HepG2 (cell line): ENCODE measurements around the gene WNT2B. TPM values are rescaled to one million over a fixed set of nuclear protein-coding genes. Genes with fewer than 3 reads are reported as not detected.

Source experiments
- ARHGAP35 ChIP-seq: sonication (generic); formaldehyde crosslinking; IDR thresholded peaks from 2 replicates; pipeline ENCODE4 v1.9.0; 2022; ENCODE audit warnings: mild to moderate bottlenecking, inconsistent platforms, moderate library complexity, missing genetic modification reagents, borderline replicate concordance
- BCL6 ChIP-seq: IDR thresholded peaks from 2 replicates; pipeline ENCODE4 v1.6.1; 2016; ENCODE audit warnings: missing genetic modification reagents, missing compliant biosample characterization
- IKZF4 ChIP-seq: sonication (generic); formaldehyde crosslinking; IDR thresholded peaks from 2 replicates; pipeline ENCODE4 v1.5.1; 2020; ENCODE audit warnings: borderline replicate concordance, mild to moderate bottlenecking, low read depth, missing genetic modification reagents; ENCODE audit errors: not compliant biosample characterization
- NKX3-1 ChIP-seq: sonication (generic); formaldehyde crosslinking; IDR thresholded peaks from 2 replicates; pipeline ENCODE4 v1.5.0; 2020; ENCODE audit warnings: missing genetic modification reagents
- PAWR ChIP-seq: sonication (generic); formaldehyde crosslinking; IDR thresholded peaks from 2 replicates; pipeline ENCODE4 v1.4.0; 2020; ENCODE audit warnings: missing genetic modification reagents, mild to moderate bottlenecking, borderline replicate concordance
- PCBP1 ChIP-seq: fragments of 200-400 bp; formaldehyde crosslinking; IDR thresholded peaks from 2 replicates; pipeline ENCODE4 v1.6.1; 2017; ENCODE audit warnings: mild to moderate bottlenecking, low read depth, low read length, borderline replicate concordance
- SP5 ChIP-seq: IDR thresholded peaks from 2 replicates; pipeline ENCODE4 v1.6.1; 2016; ENCODE audit warnings: low read depth, borderline replicate concordance
- YEATS4 ChIP-seq: sonication (generic); formaldehyde crosslinking; IDR thresholded peaks from 2 replicates; pipeline ENCODE4 v1.4.0; 2020; ENCODE audit warnings: missing genetic modification reagents, borderline replicate concordance
- ZEB1 ChIP-seq: IDR thresholded peaks from 2 replicates; pipeline ENCODE4 v1.6.1; 2012; ENCODE audit warnings: mild to moderate bottlenecking, low read depth, inconsistent platforms; ENCODE audit not compliant: insufficient replicate concordance
- ZFP1 ChIP-seq: IDR thresholded peaks from 2 replicates; pipeline ENCODE4 v1.6.1; 2016
- ZNF34 ChIP-seq: sonication (generic); formaldehyde crosslinking; IDR thresholded peaks from 2 replicates; pipeline ENCODE4 v1.4.0; 2020; ENCODE audit warnings: mild to moderate bottlenecking, missing genetic modification reagents, borderline replicate concordance
- ZNF547 ChIP-seq: sonication (generic); formaldehyde crosslinking; IDR thresholded peaks from 2 replicates; pipeline ENCODE4 v1.5.1; 2020; ENCODE audit warnings: mild to moderate bottlenecking, missing genetic modification reagents
- ZNF549 ChIP-seq: sonication (generic); formaldehyde crosslinking; IDR thresholded peaks from 2 replicates; pipeline ENCODE4 v1.5.0; 2020; ENCODE audit warnings: missing genetic modification reagents
- ZNF577 ChIP-seq: sonication (generic); formaldehyde crosslinking; IDR thresholded peaks from 2 replicates; pipeline ENCODE4 v1.4.0; 2020; ENCODE audit warnings: mild to moderate bottlenecking, low read depth, missing genetic modification reagents, borderline replicate concordance
- ZNF580 ChIP-seq: IDR thresholded peaks from 2 replicates; pipeline ENCODE4 v1.6.1; 2016; ENCODE audit warnings: low read depth, borderline replicate concordance
- ZNF629 ChIP-seq: sonication (generic); formaldehyde crosslinking; conservative IDR thresholded peaks from 2 replicates; pipeline ENCODE4 v1.5.0; 2020; ENCODE audit warnings: missing genetic modification reagents
- ZNF792 ChIP-seq: IDR thresholded peaks from 2 replicates; pipeline ENCODE4 v1.6.1; 2016
- polyA plus RNA-seq, 8 experiments: library from polyadenylated mRNA; depleted of rRNA in 3 of 8; stranded (reverse) in 7 of 8; unstranded in 1 of 8; fragments of >200 nt; fragmentation: Illumina TruSeq in 4 of 8; extraction: Trizol in 4 of 8; gene quantifications; 2 replicates each; pipeline versions ENCODE4 v1.2.1 to v1.2.3, GENCODE V29; 2011 to 2016; ENCODE audit warnings: low read depth in 4 of 8, missing spikeins in 1 of 8, mixed read lengths in 1 of 8; ENCODE audit not compliant: insufficient read depth in 1 of 8
- total RNA-seq, 5 experiments: library from RNA; depleted of rRNA; stranded (reverse); fragments of >200 nt; fragmentation: Illumina TruSeq; extraction: Trizol; gene quantifications; 2 replicates each; pipeline ENCODE4 v1.2.3, GENCODE V29; 2016; ENCODE audit warnings: low read depth in 1 of 5
- TF ChIP-seq, protein P1 (sequence below): sonication (generic); formaldehyde crosslinking; IDR thresholded peaks from 2 replicates; pipeline ENCODE4 v1.4.0; 2020; ENCODE audit warnings: missing genetic modification reagents, low read depth, mild to moderate bottlenecking, borderline replicate concordance
- TF ChIP-seq, protein P2 (sequence below): sonication (generic); formaldehyde crosslinking; IDR thresholded peaks from 2 replicates; pipeline ENCODE4 v1.4.0; 2020; ENCODE audit warnings: low read depth, mild to moderate bottlenecking, missing genetic modification reagents
- TF ChIP-seq, protein P3 (sequence below): sonication (generic); formaldehyde crosslinking; IDR thresholded peaks from 2 replicates; pipeline ENCODE4 v1.4.0; 2020; ENCODE audit warnings: missing genetic modification reagents
- TF ChIP-seq, protein P4 (sequence below), 2 experiments: sonication (generic) in 1 of 2; formaldehyde crosslinking in 1 of 2; IDR thresholded peaks; 2 replicates each; pipeline versions ENCODE4 v1.4.0 to v1.6.1; 2018 to 2020; ENCODE audit warnings: missing genetic modification reagents in 2 of 2, borderline replicate concordance in 1 of 2, low read depth in 1 of 2, mild to moderate bottlenecking in 1 of 2, missing biosample characterization in 1 of 2

Gene WNT2B
- total and polyA plus RNA-seq, 2 of the 13 experiments (the other 11 are each of a cell fraction or from before 2014, with no cell fraction given) = 0.11 to 0.32 TPM

- TF ChIP-seq PCBP1 (no peak), ZNF34 (0 out of 2 replicates have a peak, but pooled peaks have one; percentile 28), PAWR (no peak), YEATS4 (CRISPR knock-in tag) (peak; percentile 46; the same call in 1 of the 2 replicates), IKZF4 (CRISPR knock-in tag) (peak; percentile 39), ZNF547 (CRISPR knock-in tag) (no peak), NKX3-1 (CRISPR knock-in tag) (no peak), ZEB1 (no peak), ZNF629 (CRISPR knock-in tag) (no peak), ZNF580 (0 out of 2 replicates have a peak, but pooled peaks have one; percentile 42), ARHGAP35 (CRISPR knock-in tag) (0 out of 2 replicates have a peak, but pooled peaks have one; percentile 60), BCL6 (CRISPR knock-in tag) (no peak), ZNF792 (peak; percentile 52; the same call in 1 of the 2 replicates), ZNF577 (CRISPR knock-in tag) (no peak), ZFP1 (CRISPR knock-in tag) (no peak), ZNF549 (CRISPR knock-in tag) (no peak), SP5 (CRISPR knock-in tag) (peak; percentile 76; the same call in 1 of the 2 replicates)
- TF ChIP-seq, protein P1, sequence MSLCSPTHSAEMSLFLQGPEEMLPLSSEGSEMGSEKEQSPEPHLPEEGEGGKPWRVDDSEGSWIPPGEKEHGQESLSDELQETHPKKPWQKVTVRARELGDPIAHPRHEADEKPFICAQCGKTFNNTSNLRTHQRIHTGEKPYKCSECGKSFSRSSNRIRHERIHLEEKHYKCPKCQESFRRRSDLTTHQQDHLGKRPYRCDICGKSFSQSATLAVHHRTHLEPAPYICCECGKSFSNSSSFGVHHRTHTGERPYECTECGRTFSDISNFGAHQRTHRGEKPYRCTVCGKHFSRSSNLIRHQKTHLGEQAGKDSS (CRISPR knock-in tag) = peak; percentile 52; the same call in 1 of the 2 replicates
- TF ChIP-seq, protein P2, sequence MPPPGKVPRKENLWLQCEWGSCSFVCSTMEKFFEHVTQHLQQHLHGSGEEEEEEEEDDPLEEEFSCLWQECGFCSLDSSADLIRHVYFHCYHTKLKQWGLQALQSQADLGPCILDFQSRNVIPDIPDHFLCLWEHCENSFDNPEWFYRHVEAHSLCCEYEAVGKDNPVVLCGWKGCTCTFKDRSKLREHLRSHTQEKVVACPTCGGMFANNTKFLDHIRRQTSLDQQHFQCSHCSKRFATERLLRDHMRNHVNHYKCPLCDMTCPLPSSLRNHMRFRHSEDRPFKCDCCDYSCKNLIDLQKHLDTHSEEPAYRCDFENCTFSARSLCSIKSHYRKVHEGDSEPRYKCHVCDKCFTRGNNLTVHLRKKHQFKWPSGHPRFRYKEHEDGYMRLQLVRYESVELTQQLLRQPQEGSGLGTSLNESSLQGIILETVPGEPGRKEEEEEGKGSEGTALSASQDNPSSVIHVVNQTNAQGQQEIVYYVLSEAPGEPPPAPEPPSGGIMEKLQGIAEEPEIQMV = no peak
- TF ChIP-seq, protein P3, sequence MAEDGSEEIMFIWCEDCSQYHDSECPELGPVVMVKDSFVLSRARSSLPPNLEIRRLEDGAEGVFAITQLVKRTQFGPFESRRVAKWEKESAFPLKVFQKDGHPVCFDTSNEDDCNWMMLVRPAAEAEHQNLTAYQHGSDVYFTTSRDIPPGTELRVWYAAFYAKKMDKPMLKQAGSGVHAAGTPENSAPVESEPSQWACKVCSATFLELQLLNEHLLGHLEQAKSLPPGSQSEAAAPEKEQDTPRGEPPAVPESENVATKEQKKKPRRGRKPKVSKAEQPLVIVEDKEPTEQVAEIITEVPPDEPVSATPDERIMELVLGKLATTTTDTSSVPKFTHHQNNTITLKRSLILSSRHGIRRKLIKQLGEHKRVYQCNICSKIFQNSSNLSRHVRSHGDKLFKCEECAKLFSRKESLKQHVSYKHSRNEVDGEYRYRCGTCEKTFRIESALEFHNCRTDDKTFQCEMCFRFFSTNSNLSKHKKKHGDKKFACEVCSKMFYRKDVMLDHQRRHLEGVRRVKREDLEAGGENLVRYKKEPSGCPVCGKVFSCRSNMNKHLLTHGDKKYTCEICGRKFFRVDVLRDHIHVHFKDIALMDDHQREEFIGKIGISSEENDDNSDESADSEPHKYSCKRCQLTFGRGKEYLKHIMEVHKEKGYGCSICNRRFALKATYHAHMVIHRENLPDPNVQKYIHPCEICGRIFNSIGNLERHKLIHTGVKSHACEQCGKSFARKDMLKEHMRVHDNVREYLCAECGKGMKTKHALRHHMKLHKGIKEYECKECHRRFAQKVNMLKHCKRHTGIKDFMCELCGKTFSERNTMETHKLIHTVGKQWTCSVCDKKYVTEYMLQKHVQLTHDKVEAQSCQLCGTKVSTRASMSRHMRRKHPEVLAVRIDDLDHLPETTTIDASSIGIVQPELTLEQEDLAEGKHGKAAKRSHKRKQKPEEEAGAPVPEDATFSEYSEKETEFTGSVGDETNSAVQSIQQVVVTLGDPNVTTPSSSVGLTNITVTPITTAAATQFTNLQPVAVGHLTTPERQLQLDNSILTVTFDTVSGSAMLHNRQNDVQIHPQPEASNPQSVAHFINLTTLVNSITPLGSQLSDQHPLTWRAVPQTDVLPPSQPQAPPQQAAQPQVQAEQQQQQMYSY (CRISPR knock-in tag) = no peak
- TF ChIP-seq, protein P4, sequence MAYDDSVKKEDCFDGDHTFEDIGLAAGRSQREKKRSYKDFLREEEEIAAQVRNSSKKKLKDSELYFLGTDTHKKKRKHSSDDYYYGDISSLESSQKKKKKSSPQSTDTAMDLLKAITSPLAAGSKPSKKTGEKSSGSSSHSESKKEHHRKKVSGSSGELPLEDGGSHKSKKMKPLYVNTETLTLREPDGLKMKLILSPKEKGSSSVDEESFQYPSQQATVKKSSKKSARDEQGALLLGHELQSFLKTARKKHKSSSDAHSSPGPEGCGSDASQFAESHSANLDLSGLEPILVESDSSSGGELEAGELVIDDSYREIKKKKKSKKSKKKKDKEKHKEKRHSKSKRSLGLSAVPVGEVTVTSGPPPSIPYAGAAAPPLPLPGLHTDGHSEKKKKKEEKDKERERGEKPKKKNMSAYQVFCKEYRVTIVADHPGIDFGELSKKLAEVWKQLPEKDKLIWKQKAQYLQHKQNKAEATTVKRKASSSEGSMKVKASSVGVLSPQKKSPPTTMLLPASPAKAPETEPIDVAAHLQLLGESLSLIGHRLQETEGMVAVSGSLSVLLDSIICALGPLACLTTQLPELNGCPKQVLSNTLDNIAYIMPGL (CRISPR knock-in tag; IDR thresholded peaks at IDR 0.05; ENCODE audit: borderline replicate concordance in 1 of 2, low read depth in 1 of 2) = peak; percentile 83 to 92
Observed at GRCh38 chr1:112466078-112466660, 42.6 kb upstream of the WNT2B start (continued).
